ENCODE data around the gene ZFYVE28. TPM values are rescaled to one million over a fixed set of nuclear protein-coding genes. Genes with fewer than 3 reads are reported as not detected.
A peak's percentile ranks its signal among the peaks of the same experiment; 100 is the strongest.

The ZFYVE28 gene
- total and polyA plus RNA-seq, 10 of the 15 experiments (the other 5 are each of a cell fraction or from before 2014, with no cell fraction given) = 0.06 to 1.9 (median 0.22) TPM; not detected in 1

DNA sequence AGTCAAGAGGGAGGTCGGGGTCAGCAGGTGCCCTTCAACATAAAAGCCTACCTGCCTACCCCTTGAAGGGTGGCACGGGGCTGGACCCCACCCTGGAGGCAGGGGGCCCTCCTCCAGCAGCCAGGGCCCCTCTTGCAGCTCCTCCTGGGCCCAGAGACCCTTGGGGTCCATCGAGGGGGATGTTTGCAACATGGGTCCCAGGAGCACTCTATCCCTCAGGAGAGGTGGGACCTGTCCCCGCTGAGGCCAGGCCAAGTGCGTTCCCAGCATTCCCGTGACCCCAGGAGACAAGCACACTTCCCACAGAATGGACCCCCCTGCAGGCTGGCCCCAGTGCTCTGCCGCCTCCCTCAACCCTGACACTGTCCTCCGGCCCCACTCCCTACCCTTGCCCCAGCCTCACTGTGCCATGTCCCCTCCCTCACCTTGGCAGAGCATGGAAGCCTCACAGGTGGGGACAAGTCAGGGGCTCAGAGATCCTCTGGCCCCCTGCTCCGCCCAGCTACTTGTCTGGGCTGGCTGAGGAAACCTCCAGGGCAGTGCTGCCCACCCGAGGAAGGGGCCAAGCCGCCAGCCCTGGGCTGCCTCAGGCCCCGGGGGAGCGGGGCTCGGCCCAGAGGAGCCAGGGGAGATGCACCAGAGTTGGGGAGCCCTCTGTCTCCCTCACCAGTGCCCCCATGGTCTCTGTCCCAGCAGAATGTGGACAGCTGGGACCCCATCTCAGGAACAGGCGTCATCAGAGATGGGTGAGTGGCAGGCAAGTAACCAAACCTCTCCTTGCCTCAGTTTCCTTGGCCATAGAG lies 158.7 kb downstream of the ZFYVE28 start:
- Histone ChIP-seq H4K20me1 (ENCODE audit: control insufficient read depth, insufficient read depth) (no peaks in the 10 kb centered on the region; the same call in 1 of the 2 replicates), H3K4me1 (ENCODE audit: control insufficient read depth, insufficient read depth, low read length) (no peaks in the 10 kb centered on the region; the same call in 1 of the 2 replicates), H3K36me3 (ENCODE audit: control insufficient read depth in 2 of 2, insufficient read depth in 2 of 2, low read length in 1 of 2) (peaks cover 0 to 2% of the 10 kb centered on the region in 2 experiments; a peak in 2 of 4 replicates), H3K9me3 (replicated peaks; ENCODE audit: control insufficient read depth, insufficient read depth, low read length) (no peaks in the 10 kb centered on the region), H3K27me3 (replicated peaks in 1 of 2; ENCODE audit: control insufficient read depth in 2 of 2, insufficient read depth in 2 of 2, low read length in 1 of 2) (no peaks in the 10 kb centered on the region), H3K4me2 (ENCODE audit: control insufficient read depth, insufficient read depth) (peak overlapping the region; percentile 89), H3K9ac (ENCODE audit: control insufficient read depth, insufficient read depth, low read length) (no peak overlapping the region; the same call in 1 of the 2 replicates), H2AFZ (ENCODE audit: control insufficient read depth, low read depth, low read length) (no peak overlapping the region), H3K4me3 (peak overlapping the region; percentile 88; the same call in 1 of the 2 replicates), H3K79me2 (ENCODE audit: control insufficient read depth, insufficient read depth, low read length) (peaks cover 10% of the 10 kb centered on the region), H3K27ac (ENCODE audit: control insufficient read depth, insufficient read depth) (no peak overlapping the region)
- ChIA-PET CTCF (no interaction called here), POLR2A (interaction anchor here (1.3 kb wide), 1 partner anchor 18 kb away, joined by 5 read pairs; the partner anchor contains the start of genes HAUS3 and POLN), SMC1A (ENCODE audit: uncharacterized antibody, unreplicated experiment) (no interaction called here), RAD21 (ENCODE audit: unreplicated experiment) (no interaction called here)
- ATAC-seq (no peak), DNase-seq (ENCODE audit: low read depth, low spot score) (no peak), FAIRE-seq (no peak)
- in situ Hi-C loops (cut with MboI) = no loop called here
- intact Hi-C loops (cut with micrococcal nuclease; ENCODE audit: unreplicated experiment) = loop anchor here (10.0 kb wide), 1 partner anchor 815 kb away; the partner anchor contains the start of genes HTT and HTT-AS
- TF ChIP-seq FOS (IDR thresholded peaks at IDR 0.05; ENCODE audit: borderline replicate concordance, extremely low read depth, insufficient read length) (no peak), ZBED1 (IDR thresholded peaks at IDR 0.05; ENCODE audit: borderline replicate concordance) (no peak), ZSCAN29 (IDR thresholded peaks at IDR 0.05) (no peak), MTA3 (IDR thresholded peaks at IDR 0.05; ENCODE audit: borderline replicate concordance, low read length) (no peak), MEF2B (IDR thresholded peaks at IDR 0.05; ENCODE audit: partially characterized antibody, poor library complexity, severe bottlenecking) (no peak), TCF3 (IDR thresholded peaks at IDR 0.05; ENCODE audit: borderline replicate concordance, insufficient read depth, low read depth, low read length) (no peak), ZNF622 (IDR thresholded peaks at IDR 0.05) (no peak), IRF4 (IDR thresholded peaks at IDR 0.05; ENCODE audit: low read depth, low read length) (no peak), ZNF207 (IDR thresholded peaks at IDR 0.05; ENCODE audit: borderline replicate concordance) (no peak), RELA (IDR thresholded peaks at IDR 0.05; ENCODE audit: borderline replicate concordance, partially characterized antibody) (no peak), ATF7 (IDR thresholded peaks at IDR 0.05; ENCODE audit: low read depth) (no peak), CREB1 (IDR thresholded peaks at IDR 0.05; ENCODE audit: low read depth) (no peak), CHD1 (IDR thresholded peaks at IDR 0.05; ENCODE audit: low read depth, low read length) (no peak), HDAC6 (IDR thresholded peaks at IDR 0.05; ENCODE audit: unreplicated experiment) (no peak), SREBF1 (IDR thresholded peaks at IDR 0.05; ENCODE audit: low read length) (no peak), DPF2 (IDR thresholded peaks at IDR 0.05) (no peak)
- TF ChIP-seq, protein P1, sequence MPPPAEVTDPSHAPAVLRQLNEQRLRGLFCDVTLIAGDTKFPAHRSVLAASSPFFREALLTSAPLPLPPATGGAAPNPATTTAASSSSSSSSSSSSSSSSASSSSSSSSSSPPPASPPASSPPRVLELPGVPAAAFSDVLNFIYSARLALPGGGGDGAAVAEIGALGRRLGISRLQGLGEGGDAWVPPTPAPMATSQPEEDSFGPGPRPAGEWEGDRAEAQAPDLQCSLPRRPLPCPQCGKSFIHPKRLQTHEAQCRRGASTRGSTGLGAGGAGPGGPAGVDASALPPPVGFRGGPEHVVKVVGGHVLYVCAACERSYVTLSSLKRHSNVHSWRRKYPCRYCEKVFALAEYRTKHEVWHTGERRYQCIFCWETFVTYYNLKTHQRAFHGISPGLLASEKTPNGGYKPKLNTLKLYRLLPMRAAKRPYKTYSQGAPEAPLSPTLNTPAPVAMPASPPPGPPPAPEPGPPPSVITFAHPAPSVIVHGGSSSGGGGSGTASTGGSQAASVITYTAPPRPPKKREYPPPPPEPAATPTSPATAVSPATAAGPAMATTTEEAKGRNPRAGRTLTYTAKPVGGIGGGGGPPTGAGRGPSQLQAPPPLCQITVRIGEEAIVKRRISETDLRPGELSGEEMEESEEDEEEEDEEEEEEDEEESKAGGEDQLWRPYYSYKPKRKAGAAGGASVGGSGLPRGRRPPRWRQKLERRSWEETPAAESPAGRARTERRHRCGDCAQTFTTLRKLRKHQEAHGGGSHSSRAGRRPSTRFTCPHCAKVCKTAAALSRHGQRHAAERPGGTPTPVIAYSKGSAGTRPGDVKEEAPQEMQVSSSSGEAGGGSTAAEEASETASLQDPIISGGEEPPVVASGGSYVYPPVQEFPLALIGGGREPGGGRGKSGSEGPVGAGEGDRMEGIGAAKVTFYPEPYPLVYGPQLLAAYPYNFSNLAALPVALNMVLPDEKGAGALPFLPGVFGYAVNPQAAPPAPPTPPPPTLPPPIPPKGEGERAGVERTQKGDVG (CRISPR knock-in tag; IDR thresholded peaks at IDR 0.05) = no peak
- TF ChIP-seq, protein P2, sequence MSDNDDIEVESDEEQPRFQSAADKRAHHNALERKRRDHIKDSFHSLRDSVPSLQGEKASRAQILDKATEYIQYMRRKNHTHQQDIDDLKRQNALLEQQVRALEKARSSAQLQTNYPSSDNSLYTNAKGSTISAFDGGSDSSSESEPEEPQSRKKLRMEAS (IDR thresholded peaks at IDR 0.05; ENCODE audit: low read depth, low read length) = no peak
- TF ChIP-seq, protein P3, sequence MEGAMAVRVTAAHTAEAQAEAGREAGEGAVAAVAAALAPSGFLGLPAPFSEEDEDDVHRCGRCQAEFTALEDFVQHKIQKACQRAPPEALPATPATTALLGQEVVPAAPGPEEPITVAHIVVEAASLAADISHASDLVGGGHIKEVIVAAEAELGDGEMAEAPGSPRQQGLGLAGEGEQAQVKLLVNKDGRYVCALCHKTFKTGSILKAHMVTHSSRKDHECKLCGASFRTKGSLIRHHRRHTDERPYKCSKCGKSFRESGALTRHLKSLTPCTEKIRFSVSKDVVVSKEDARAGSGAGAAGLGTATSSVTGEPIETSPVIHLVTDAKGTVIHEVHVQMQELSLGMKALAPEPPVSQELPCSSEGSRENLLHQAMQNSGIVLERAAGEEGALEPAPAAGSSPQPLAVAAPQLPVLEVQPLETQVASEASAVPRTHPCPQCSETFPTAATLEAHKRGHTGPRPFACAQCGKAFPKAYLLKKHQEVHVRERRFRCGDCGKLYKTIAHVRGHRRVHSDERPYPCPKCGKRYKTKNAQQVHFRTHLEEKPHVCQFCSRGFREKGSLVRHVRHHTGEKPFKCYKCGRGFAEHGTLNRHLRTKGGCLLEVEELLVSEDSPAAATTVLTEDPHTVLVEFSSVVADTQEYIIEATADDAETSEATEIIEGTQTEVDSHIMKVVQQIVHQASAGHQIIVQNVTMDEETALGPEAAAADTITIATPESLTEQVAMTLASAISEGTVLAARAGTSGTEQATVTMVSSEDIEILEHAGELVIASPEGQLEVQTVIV (IDR thresholded peaks at IDR 0.05; ENCODE audit: borderline replicate concordance, partially characterized antibody) = no peak
- 87% methylated on average over 15 of the region's 15 CpGs for WGBS (ENCODE audit: insufficient coverage, insufficient replicate concordance, low lambda C conversion rate, missing lambda C conversion rate)
- no TSS peak for BruUV-seq (replicated peaks)

Data from GM12878 (cell line).